Measurements from ENCODE around the gene SEC11A. TPM values are rescaled to one million over a fixed set of nuclear protein-coding genes. Genes with fewer than 3 reads are reported as not detected.
A peak's percentile ranks its signal among the peaks of the same experiment; 100 is the strongest.

The SEC11A gene
- total RNA-seq (2022) (214 and 243 TPM in 2 replicates), Bru-seq, nascent RNA (percentile 96 among the genes with signal in this experiment), BruChase-seq, experiment 1, labeled RNA remaining after a 6-hour chase (percentile 94 among the genes with signal in this experiment), BruChase-seq, experiment 2, labeled RNA remaining after a 2-hour chase (percentile 92 among the genes with signal in this experiment)
- long read RNA-seq, transcript SEC11A-201 (6 exons, 1,656 nt) = major isoform, 182 of 222 reads
- long read RNA-seq, transcript SEC11A-207 (1 exons, 2,204 nt) = minor isoform, 14 of 222 reads
- long read RNA-seq, transcript SEC11A-205 (5 exons, 882 nt) = minor isoform, 6 of 222 reads
- long read RNA-seq, partial matches to known transcripts = 3 of 222 reads
- long read RNA-seq, other reads (novel, unspliced or antisense) = 9 of 222 reads

DNA sequence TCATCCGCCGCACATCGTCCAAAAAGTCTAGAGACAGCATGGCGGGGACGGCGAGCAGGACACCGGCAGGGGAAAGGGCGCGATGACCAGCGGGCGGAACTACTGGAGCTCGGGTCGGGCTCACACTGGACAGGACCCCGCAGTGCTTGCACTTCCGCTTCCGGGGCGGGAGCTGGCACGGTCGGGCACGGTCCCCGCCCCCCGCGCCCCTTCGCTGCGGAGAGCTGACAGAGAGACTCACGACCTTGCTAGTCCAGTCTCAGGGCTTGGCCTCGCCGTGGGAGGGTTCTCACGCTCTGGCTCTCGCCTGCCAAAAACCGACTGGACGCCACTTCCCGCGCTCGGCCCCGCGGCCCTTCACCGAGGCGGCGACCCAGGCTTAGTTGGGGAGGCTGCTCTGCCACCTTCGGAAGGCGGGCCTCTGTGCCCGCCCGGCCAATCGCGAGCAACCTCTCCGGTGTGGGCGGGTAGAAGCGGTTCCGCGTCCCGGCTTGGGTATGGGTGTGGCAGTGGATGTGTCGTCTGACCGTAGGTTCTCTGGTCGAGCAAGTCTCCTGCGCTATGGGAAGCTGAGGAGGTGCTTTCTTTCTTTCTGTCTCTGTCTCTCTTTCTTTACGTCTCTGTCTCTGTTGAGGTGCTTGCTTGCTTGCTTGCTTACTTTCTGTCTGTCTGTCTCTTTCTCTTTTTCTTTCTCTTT lies at the start of gene SEC11A:
SEC11A (minus strand) TSS at position 104 of the 697 bp plus-strand sequence; CDS start at position 40, 64 bp downstream.
- Mint-ChIP-seq H3K9me3 (ENCODE audit: low read depth, unreplicated experiment) (no peaks in the 10 kb centered on the region), H3K27me3 (ENCODE audit: unreplicated experiment) (no peaks in the 10 kb centered on the region), H3K36me3 (ENCODE audit: insufficient read depth, unreplicated experiment) (peaks cover 57% of the 10 kb centered on the region), H3K4me1 (ENCODE audit: low read depth, unreplicated experiment) (peaks cover 35% of the 10 kb centered on the region), H3K27ac (ENCODE audit: unreplicated experiment) (peak within 1 kb of the TSS; percentile 98), H3K4me3 (ENCODE audit: low read depth, unreplicated experiment) (peak within 1 kb of the TSS; percentile 95)
- DNase-seq = peak; percentile 99
- intact Hi-C loops (cut with micrococcal nuclease; ENCODE audit: unreplicated experiment) = loop anchor here (1.0 to 5.0 kb wide), 3 partner anchors 19 to 59 kb away; partner anchors contain the start of gene NMB
- TF ChIP-seq, protein P1, sequence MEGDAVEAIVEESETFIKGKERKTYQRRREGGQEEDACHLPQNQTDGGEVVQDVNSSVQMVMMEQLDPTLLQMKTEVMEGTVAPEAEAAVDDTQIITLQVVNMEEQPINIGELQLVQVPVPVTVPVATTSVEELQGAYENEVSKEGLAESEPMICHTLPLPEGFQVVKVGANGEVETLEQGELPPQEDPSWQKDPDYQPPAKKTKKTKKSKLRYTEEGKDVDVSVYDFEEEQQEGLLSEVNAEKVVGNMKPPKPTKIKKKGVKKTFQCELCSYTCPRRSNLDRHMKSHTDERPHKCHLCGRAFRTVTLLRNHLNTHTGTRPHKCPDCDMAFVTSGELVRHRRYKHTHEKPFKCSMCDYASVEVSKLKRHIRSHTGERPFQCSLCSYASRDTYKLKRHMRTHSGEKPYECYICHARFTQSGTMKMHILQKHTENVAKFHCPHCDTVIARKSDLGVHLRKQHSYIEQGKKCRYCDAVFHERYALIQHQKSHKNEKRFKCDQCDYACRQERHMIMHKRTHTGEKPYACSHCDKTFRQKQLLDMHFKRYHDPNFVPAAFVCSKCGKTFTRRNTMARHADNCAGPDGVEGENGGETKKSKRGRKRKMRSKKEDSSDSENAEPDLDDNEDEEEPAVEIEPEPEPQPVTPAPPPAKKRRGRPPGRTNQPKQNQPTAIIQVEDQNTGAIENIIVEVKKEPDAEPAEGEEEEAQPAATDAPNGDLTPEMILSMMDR (IDR thresholded peaks at IDR 0.05; ENCODE audit: unreplicated experiment) = no peak
- BruUV-seq (replicated peaks) = no TSS peak
- CTCF ChIA-PET = interaction anchor here (0.6 to 4.5 kb wide), 12 partner anchors 12 to 117 kb away, joined by 3 to 45 read pairs (median 4); no protein-coding TSS in a partner anchor

DNA sequence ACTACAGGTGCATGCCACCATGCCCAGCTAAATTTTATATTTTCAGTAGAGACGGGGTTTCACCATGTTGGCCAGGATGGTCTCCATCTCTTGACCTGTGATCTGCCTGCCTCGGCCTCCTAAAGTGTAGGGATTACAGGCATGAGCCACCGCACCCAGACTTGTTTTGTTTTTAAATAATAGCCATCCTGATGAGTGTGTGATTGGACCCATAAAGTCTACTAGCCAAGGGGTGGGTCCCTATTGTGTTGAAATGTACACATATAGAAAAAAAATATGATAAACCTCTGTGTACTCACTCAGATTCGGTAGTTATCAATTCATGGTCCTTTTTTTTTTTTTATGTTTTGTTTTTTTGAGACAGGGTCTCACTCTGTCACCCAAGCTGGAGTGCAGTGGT lies 49.7 kb upstream of the SEC11A start:
- CTCF ChIA-PET = no interaction called here
- H3K27ac Mint-ChIP-seq (ENCODE audit: unreplicated experiment) = no peak overlapping the region
- BruUV-seq (replicated peaks) = no TSS peak
- no peak for DNase-seq
- H3K4me3 Mint-ChIP-seq (ENCODE audit: low read depth, unreplicated experiment) = no peak overlapping the region
- TF ChIP-seq, protein P1 (IDR thresholded peaks at IDR 0.05; ENCODE audit: unreplicated experiment) = no peak
- peaks cover 23% of the 10 kb centered on the region for H3K36me3 Mint-ChIP-seq (ENCODE audit: insufficient read depth, unreplicated experiment)
- H3K9me3 Mint-ChIP-seq (ENCODE audit: low read depth, unreplicated experiment) = no peaks in the 10 kb centered on the region
- H3K4me1 Mint-ChIP-seq (ENCODE audit: low read depth, unreplicated experiment) = peaks cover 14% of the 10 kb centered on the region
- intact Hi-C loops (cut with micrococcal nuclease; ENCODE audit: unreplicated experiment) = no loop called here
- H3K27me3 Mint-ChIP-seq (ENCODE audit: unreplicated experiment) = no peaks in the 10 kb centered on the region

DNA sequence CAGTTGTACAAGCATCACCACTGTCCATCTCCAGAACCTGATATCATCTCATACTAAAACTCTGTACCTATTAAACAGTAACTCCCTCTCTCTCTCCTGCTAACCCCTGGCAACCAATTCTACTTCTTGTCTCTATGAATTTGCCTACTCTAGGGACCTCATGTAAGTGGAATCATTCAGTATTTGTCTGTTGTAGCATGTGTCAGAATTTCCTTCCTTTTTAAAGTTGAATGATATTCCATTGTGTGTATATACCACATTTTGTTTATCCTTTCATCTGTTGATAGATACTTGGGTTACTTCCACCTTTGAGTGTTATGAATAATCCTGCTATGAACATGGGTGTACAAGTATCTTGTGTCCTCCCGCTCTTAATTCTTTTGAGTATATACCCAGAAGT lies 49.0 kb upstream of the SEC11A start:
- Mint-ChIP-seq H3K9me3 (ENCODE audit: low read depth, unreplicated experiment) (no peaks in the 10 kb centered on the region), H3K4me1 (ENCODE audit: low read depth, unreplicated experiment) (peaks cover 14% of the 10 kb centered on the region), H3K27me3 (ENCODE audit: unreplicated experiment) (no peaks in the 10 kb centered on the region), H3K27ac (ENCODE audit: unreplicated experiment) (peak overlapping the region; percentile 7), H3K36me3 (ENCODE audit: insufficient read depth, unreplicated experiment) (peaks cover 21% of the 10 kb centered on the region), H3K4me3 (ENCODE audit: low read depth, unreplicated experiment) (no peak overlapping the region)
- TF ChIP-seq, protein P1 (IDR thresholded peaks at IDR 0.05; ENCODE audit: unreplicated experiment) = no peak
- intact Hi-C loops (cut with micrococcal nuclease; ENCODE audit: unreplicated experiment) = no loop called here
- TSS peak; percentile 33 for BruUV-seq (replicated peaks)
- CTCF ChIA-PET = no interaction called here
- DNase-seq = no peak

DNA sequence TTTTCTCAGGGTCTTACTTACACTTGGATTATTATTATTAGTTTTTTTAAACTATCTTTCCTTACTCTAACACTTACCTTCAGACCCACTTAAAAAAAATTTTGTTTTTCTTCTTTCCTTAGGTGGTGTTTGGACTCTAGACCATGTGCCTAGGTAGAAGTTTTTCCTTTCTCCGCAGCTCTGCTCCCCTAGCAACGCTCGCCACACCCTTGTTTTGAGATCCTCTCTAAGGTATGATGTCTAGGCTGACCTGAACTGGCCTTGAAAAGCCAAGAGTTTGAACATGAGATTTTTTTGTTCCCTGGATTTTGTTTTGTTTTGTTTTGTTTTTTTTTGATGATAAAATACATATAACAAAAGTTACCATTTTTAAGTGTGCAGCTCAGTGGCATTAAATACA lies 48.6 kb upstream of the SEC11A start:
- TF ChIP-seq, protein P1 (IDR thresholded peaks at IDR 0.05; ENCODE audit: unreplicated experiment) = no peak
- BruUV-seq (replicated peaks) = no TSS peak
- H3K27me3 Mint-ChIP-seq (ENCODE audit: unreplicated experiment) = no peaks in the 10 kb centered on the region
- H3K36me3 Mint-ChIP-seq (ENCODE audit: insufficient read depth, unreplicated experiment) = peaks cover 19% of the 10 kb centered on the region
- DNase-seq = no peak
- H3K4me3 Mint-ChIP-seq (ENCODE audit: low read depth, unreplicated experiment) = no peak overlapping the region
- peaks cover 14% of the 10 kb centered on the region for H3K4me1 Mint-ChIP-seq (ENCODE audit: low read depth, unreplicated experiment)
- H3K9me3 Mint-ChIP-seq (ENCODE audit: low read depth, unreplicated experiment) = no peaks in the 10 kb centered on the region
- H3K27ac Mint-ChIP-seq (ENCODE audit: unreplicated experiment) = no peak overlapping the region
- CTCF ChIA-PET = no interaction called here
- intact Hi-C loops (cut with micrococcal nuclease; ENCODE audit: unreplicated experiment) = no loop called here
